Effector CD8-positive, alpha-beta T cell (primary cell): ENCODE results near the gene SMC6.

Experiments used
- DNase-seq: peaks from one replicate; lab custom pipeline; 2025; lab: John Stamatoyannopoulos, UW

SMC6 gene

DNA sequence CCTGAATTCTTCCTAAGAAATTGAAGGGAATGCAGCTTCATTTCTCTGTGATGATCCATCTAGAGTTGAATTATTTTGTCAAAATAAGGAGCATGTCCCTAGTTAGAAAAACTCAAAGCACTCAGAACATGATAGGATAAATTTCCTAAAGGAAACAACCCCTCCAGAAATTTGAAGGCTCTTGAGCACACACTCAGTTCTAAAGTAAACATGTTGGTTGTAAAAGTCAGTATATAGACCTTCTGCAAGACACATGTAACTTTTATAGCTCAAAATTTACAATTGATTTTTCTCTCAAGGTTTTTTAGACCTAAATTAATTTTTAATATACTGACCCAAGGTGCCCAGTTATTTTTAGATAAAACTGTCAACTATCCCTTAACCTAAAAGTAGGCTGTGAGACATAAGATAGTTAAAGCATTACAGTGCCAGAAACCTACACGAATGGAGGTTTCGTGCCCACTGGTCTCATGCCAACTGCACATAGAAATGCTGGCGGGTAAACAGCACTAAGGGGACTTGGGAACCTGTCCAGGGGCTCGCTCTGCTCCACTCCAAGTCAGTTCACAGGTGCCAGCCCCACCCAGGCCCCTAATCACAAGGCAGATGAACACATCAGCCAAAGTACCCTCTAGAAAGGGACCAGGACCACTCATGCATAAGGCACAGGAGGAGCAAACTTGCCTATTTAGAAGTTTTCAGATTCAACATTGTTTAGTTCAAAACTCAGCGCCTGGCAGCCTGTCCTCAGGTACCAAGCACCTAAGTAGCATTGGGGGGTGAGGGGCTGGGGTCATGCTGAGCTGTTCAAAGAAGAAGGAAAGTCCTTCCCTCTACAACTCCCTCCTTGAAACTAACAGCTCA lies 106.5 kb downstream of the SMC6 start:
- DNase-seq = no peak

- no peak for DNase-seq
These were observed 107.5 kb downstream of the SMC6 start for GRCh38 chr2:17646081-17646554.

GRCh38 chr2:17644997-17645720 lies 108.5 kb downstream of the SMC6 start:
- DNase-seq = no peak

DNA sequence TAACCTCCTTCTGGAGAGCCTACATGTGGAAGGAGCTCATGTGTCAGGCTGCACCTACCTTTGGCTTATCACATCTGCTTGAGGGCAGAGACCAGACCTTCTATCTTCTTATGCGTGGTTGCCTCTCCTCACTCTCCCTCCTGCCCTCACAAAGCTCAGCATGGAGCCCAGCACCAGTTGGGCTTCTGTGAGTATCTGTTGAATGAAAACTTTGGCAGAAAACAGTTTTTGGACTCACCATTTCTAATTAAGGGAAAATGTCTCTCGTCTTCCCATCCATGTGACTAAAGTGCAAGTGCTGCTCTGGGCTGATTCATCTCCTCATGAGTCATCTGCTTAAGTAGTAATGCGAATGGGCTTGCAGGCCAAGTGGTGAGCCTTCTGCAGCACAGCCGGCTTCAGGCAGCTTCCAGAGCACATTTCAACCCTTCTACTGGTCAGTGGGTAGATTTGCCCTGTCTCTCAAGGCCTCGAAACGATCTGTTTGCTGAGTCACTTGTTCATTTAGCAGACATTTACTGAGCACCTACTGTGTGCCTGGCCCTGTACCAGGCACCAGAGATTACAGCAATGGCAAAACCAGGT lies 110.5 kb downstream of the SMC6 start:
- no peak for DNase-seq

GRCh38 chr2:17640406-17640805 lies 113.2 kb downstream of the SMC6 start:
- no peak for DNase-seq

DNA sequence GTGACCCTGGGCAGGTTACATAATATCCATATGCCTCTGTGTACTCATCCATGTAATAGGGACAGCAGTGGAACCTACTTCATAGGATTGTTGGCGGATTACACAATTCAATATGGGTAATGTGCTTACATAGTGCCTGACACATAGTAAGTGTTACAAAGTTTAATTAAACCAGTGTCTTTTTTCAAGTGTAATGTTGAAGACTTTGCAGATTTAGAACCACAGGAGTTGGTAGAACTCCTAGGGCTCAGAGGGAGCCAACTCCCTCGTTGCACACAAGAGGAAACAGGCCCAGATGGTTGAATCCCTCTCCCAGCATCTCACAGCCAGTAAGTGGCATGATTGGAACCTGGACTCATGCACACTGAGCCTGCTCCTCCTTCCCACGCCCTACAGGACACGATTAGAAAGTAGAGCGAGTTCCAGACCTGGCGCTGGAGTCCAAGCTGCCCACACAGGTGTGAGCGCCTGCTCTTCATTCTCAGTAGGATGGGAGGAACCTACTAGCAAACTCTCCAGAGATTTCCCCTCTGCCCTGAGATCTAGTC lies 115.3 kb downstream of the SMC6 start:
- DNase-seq = no peak

DNA sequence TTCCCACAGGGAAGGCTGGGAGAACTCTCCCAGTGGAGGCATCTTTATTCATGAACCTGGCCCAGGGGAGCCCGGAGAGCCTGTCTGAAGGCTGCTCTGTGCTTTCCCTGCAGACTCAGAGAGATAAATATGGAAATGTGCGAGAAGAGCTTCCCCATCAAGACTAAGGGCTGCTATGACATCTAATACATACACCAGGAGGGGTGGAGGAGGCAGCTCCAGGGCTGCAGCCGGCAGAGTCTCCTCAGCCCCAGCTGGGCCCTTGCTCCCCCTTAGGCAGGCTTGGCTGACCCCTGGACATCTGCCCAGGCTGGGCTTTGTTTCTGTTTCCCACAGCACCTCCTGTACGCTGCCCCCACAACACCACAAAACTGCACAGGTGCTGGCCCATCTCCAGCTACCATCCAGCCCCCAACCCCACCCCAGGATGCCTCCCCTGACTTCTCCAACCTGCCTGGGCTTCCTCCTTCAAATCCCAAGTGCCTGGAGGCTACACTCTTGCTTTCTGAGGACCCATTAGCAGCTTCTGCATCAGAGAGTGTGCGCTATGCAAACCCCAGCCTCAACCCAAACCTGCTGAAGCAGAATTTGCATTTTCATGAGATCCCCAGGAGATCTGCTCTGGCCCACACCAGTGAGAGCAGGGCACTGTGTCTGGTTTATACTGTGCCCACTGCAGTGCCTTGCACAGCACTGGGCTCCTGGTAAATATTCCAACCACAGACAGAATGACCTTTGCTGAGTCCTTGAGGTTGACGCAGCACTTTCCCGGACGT lies 116.3 kb downstream of the SMC6 start:
- DNase-seq = no peak

DNA sequence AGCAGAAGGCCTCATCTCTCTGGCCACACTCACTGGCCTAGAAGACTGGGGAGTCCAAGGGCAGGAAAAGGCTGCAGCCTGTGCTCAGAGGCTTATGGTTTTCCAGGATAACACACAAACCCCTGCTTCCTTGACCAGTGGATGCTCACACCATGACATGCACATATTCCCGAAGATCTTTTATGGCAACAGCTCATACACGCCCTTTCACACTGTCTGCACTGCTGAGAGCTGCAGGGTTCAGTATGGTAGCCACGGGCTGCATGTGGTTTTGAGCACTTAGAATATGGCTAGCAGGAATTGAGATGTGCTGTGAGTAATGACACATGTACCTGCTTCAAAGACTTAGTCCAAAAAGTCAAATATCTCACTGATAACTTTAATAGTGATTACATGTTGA lies 117.4 kb downstream of the SMC6 start:
- no peak for DNase-seq

DNA sequence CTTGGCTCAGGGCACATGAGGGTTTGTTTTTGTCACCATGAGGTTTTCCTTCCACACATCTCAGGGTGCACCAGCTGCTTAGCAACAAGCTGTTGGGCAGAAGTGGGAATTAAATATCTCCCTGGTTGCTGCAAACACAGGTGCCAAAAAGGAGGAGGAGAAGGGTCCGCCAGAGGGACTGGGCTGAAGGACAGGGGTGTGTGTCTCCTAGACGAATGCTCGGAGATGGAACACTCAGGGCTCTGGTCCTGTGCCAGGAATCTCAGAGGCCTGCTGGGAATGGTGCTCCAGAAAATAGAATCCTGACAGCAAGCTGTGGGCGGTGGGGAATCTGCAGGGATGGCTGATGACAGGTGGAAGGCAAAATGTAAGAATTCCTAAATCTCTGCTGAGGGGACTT lies 118.6 kb downstream of the SMC6 start:
- no peak for DNase-seq

DNA sequence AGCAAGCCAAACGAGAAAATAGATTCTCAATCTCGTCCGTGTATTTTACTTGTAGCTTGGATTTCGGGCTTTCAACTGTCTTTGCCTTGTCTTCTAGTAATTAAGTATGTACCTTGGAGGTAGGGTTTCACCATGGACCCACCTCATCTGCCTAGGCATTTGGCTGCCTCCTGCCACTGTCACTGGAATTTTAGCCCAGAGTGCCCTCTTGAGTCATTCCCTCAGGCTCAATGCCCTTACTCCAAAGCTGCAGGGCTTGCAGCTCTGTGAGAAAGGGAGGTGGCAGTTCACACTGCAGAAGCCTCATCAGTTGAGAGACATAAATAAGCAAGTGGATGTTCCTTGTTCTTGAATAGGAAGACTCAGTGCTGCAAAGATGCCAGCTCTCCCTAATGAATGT lies 123.5 kb downstream of the SMC6 start:
- DNase-seq = no peak

GRCh38 chr2:17628349-17629261 lies 125.0 kb downstream of the SMC6 start:
- no peak for DNase-seq

DNA sequence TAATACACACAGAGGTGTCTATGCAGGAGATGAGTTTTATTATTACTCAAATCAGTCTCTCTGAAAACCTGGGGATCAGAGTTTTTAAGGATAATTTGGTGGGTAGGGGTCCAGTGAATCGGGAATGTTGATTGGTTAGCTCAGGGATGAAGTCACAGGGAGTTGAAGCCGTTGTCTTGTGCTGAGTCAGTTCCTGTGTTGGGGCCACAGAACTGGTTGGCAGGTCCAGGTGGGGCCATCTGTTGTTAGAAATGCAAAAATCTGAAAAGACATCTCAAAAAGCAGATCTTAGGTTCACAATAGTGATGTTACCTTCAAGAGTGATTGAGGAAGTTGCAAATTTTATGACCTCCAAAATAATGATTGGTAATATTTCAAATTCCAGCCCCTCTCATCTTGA lies 126.2 kb downstream of the SMC6 start:
- no peak for DNase-seq

DNA sequence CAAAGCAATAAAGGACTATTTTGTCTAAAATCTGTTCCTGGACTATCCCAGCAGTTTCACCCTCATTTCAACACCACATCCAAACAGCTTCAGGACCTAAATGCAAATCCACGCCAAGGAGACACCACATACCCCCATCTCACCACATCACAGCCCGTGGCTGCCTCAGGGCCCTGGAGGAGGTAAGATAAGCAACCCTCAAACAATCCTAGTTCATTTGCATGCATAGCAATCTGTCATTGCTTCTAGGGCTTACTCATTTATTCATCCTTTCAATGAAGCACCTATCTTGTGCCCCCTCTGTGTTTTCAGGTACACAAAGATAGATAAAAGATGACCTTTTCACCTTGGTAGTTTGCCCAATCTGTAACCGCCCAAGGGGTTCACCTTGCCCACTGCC lies 126.6 kb downstream of the SMC6 start:
- no peak for DNase-seq

DNA sequence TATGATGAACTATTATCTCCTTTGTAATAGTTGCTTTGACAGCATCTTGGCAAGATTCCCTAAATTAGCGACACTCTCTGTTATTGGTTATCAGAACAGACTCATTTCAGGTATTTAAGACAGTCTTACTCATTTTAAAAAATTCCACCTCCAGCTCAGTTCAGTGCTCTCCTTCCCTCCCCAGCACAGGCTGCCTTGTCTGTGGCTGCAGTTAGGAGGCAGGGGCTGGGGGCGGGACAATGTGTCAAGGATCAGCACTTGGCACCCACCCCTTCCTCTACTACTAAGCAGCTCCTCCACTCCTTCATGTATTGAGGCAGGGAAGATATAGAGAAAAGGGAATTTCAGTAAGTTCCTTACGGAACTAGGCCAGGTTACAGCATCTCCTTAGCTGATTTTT lies 128.2 kb downstream of the SMC6 start:
- no peak for DNase-seq

- DNase-seq = no peak
These were observed 131.8 kb downstream of the SMC6 start for GRCh38 chr2:17621781-17622180.

DNA sequence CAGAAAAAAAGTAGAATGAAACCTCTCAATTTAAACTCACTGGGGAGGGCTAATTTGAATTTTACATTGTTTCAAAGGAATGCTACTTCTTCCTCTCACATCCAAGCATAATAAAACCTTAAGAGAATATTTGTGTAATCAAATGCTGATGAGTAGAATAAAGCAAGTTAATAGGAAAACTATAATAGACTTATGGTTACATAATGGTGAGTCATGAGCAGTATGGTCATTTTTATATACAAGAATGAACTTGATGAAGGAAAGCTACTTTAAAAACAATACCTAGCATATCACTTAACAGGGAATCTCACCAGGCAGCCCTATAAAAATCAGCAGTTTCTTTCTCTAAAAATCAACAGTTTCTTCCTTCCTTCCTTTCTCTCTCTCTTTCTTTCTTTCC lies 132.8 kb downstream of the SMC6 start:
- DNase-seq = no peak

DNA sequence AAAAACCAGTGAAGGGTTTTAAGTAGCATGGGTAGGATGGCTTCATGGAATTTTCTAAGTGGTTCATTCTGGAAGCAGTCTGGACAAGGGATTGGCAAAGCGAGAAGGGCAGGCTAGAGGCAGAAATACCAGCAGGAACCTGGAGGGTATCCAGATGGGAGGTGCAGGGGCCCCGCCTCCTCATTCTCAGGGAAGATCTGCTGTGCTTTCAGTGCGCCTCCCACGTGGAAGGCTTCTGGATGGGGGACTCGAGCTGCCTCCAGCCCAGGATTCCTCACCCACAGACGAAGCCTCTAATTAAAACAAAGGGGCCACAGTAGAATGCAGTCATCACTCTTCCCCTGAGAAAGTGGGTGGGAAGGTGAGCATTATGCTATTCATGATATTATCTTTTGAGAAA lies 133.3 kb downstream of the SMC6 start:
- no peak for DNase-seq

DNA sequence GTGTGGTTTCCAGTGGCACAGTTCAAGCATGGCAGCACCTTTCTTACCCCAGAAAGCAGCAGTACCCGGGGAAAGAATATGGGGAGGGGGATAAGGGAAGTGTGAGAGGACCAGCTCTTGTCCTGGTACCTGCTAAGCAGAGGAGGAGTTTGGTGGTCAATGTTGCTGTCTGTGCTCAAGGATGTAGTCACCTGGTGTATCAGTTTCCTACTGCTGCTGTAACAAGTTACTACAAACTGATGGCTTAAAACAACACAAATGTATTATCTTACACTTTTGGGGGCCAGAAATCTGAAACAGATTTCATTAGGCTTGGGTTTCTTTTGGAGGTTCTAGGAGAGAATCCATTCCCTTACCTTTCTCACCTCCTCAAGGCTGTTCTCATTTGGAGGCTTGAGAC lies 135.7 kb downstream of the SMC6 start:
- no peak for DNase-seq

GRCh38 chr2:17617516-17617915 lies 136.1 kb downstream of the SMC6 start:
- no peak for DNase-seq

DNA sequence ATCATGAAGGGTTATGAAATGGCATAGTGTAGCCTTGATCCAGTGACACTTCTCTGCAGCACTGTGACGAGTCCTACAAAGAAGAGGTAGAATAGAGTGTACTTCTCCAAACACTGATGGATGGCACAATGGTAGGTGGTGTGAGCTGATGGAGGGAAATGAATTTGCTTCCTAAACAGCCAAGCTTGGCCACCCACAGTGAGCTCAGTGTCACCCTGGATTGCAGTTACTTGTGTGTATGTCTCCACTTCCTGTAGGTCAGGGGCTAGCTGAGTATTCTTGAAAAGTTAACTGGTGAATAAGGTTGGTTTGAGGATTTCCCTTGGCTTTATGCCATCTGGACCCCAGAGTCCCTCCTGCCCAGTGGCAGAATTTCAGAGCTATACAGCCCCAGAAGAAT lies 137.2 kb downstream of the SMC6 start:
- no peak for DNase-seq
